Central memory CD4-positive, alpha-beta T cell (primary cell): ENCODE data around the gene AGAP2.
"Not testable (repeated sequence)": the region's sequence is repeated elsewhere in the genome, so short reads cannot be mapped to it uniquely, and the experiment has no call there.

Experiments
- DNase-seq: peaks from one replicate; pipeline ENCODE4 v3.0.0; 2022

The AGAP2 gene

DNA sequence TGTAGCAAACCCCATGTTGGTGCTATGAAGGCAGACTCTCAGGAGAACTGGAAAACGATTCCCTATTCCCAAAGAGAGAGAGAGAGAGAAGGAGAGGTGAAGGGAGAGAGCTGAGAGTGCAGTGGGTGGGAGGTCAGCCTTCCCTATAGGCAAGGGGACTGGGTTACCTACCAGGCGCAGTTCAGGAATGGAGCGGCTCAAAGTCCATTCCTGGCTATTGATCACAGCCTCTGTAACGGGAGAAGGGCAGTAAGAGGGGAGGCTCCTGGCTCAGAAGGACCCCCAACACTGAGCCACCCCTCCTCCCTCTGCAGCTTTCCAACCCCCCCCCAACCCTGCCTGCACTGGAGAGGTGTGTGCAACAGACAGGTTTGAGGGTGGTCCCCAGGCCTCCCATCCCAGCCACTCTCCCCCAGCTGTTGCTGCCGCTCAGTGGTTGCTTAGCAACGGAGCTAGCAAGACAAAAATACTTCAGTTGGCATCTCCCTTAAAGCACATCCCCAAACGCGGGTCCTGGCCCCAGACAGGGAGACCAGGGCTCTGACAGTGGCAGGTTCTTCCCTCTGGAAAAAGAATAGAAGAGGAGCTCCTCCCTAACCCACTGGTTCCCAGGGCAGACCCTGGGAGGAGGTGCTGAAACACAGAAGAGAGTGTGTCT is 3.2 kb downstream of the AGAP2 start:
- no peak for DNase-seq

DNA sequence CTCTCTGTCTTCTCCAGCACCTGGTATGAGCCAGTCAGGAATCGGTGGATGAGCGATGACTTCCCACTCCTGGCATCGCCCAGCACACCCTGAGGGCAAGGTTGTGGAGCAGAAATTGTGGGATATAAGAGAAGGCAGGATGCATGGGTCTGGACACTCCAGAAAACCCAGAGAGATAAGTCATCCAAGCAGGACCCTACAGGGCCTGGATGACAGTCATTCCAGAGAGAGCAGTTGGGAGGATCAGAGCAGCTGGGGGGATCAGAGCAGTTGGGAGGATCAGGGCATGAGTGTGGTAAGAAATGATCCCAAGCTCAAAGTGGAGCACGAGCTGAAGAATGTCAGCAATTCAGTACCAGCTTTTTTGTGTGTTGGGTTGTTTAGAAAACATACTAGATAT is 4.0 kb downstream of the AGAP2 start:
- DNase-seq, result no peak

DNA sequence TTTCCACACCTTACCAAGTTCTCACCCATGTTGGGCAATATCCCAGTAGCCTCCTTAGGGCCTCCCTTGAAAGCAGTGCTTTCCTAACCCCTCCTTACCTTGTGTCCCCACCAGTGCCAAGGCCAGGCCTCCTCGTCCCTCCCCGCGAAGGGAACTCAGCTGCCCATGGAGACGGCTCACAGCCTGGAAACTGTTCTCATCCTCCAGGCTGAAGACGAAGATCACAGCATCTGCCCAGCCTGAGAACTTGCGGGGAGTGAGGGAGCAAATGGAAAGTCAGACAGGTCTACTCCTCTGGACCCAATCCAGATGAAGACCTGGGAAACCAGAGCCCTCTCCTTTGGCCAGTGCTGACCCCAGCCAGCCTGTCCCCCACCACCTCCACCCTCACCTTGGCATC is 4.6 kb downstream of the AGAP2 start:
- no peak for DNase-seq

DNA sequence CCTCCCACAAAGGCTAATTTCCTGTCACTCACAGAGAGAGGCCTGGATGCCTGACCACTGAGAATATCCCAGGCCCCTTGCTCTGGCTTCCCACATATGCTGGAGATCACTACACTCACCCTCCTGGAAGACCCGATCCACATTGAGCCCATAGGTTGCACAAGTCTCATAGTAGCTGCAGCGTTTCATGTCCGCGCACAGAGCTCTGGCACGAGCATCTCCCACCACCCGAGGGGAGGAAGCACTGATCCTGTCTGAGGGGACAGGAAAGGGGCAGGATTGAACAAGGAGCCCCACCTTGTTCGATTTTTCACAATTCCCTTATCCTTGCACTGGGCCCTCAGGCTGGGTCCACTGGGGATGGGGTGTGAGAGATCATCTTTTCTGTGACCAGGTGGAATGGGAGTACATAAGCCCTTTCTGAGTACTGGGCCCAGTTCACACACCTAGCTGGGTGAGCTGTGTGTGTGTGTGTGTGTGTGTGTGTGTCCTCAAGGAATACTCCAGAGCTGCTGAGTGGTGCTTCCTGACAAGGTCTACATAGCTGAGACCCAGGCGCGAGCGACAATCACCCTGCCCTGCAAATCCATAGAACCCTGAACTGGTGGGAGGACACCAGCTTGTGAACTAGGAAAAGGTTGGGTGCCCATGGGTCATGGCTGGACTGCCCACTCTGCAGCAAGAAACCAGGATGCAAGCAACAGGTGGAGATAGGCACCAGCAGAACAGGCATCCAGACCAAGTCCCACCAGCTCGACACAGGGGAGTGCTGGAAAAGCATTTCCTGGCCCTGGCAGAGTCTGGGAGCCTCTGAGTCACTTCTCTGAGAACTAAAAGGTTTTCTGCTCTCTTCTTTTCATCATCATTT is 5.6 kb downstream of the AGAP2 start:
- DNase-seq, result no peak

DNA sequence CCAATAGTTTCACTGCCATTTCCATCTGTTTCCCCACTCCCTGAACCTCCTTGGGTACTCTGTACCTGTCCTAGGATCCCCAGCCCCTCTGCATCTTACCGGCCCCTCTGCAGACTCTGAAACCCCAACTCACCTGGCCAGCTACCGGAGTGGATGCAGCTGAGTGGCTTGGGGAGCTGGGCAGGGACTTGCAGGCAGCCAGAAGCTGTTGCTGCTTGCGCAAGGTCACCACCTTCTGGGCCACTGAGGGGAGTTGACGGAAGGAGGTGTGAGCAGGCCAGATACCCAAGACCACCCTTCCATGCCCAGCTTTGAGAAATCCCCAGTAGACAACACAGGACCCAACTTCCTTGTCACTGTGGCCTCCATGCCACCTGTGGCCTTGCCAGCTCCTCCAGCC is 6.3 kb downstream of the AGAP2 start:
- DNase-seq, result no peak

DNA sequence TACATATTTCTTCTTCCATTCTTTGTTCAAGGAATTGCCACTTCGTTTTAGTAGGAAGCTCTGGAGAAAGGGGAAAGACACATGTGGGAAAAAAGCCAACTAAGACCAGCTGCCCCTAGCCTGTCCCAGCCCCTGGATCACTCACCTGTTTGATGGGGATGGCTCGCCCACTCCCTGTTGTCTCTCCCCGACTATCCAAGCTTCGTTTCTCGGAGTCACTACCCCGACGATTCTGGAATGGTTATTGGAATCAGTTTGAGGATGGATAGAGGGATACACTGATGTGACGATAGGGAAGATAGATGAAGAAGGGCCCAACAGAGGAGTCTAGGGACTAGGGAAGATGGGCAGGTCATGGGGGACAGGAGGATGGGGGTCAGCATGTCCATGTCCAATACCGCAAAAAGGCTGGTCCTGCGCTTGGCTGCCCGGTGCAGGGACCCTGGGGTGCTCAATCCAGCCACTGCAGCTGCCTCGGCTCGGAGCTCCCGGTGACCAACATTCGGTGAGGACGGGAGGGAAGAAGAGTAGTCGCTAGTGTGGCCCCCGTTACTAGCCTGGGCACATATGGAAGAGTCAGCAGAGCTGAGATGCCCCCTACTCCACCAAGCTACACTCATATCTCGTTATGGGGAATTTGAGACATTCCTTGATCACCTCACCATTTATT is 7.0 kb downstream of the AGAP2 start:
- DNase-seq, result no peak

DNA sequence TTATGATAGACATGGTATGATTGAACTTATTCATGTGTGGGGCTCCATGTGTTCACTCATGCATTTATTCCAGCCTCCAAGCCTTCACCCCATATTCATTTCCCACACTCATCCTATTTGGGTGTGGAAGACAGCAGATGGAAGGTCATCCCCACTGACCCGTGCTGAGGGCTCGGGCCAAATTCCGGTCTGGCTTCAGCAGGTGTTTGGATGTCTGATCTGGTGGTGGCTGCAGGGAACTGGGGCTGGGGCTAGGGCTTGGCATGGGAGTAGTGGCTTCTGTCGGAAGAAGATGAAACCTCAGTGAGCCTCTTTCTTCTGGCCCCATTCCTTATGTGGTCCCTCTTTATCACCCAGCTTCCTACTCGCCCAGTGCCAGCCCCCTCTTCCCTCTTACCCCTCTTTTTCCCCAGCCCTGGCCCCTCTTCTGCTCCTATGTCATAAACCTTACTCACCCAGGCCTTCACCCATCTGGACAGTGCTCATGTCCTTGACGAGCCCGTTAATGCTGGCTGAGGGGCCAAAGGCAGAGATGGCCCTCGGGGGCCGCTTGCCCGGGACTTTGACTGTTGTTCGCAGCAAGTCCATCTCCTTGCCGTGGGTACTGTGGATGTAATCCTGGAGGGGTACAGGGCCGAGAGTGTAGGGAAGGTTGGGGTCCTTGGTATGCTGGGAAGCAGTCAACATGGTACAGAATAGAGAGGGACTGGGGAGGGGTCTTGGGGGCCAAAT is 8.0 kb downstream of the AGAP2 start:
- DNase-seq, result no peak

DNA sequence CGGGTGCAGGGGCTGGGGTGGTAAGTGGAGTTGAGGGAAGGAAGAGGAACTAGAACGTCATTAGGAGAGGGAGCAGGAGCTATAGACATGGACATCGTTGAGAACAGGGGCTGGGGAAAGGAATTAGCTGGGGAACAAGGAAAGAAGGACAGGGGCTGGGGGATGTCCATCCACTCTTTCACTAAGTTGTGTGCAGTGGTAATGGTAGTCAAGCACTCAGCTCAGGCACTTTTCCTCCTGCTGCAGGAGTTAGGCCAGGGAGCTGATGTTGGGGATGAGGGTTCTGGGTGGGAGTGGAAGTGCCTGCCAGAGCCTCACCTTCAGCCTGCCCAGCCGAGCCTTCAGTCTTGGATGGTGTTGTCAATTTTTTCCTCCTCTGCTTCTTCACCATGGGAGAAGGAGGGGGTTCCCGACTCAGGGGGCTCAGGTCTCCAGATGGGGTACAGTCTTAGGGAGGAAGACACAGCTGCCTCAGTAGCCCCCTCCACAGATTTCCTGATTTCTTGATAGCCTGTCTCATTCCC is 9.2 kb downstream of the AGAP2 start:
- no peak for DNase-seq

DNA sequence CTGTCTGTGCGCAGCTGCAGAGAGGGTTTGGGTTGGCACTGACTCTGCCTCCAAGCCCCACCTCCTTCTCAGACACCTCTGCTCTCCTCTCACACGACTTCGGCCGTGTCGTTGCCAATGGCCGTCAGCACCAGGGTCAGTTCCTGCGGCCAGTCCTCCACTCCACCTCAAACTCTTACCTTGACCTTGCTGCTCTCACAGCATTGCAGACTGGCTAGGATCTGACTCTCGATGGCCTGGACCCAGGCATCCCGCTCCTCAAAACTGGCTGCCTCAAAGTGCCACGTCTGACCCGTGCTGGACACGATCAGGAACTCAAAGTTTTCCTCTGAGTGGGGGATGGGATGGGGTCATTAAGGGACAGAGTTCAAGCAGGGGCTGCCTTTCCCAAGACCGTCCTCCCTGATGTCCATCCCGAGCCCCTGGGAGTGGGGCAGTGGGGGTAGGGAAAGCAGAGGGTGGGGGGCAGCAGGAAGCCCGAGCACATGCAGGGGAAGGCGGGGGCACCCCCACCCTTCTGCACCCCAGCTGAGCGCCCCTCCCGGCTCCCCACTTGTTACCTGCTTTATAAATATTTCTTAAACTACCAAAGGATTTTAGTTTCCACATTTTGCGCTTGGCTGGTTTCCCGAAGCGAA is 10.7 kb downstream of the AGAP2 start:
- DNase-seq, result no peak

DNA sequence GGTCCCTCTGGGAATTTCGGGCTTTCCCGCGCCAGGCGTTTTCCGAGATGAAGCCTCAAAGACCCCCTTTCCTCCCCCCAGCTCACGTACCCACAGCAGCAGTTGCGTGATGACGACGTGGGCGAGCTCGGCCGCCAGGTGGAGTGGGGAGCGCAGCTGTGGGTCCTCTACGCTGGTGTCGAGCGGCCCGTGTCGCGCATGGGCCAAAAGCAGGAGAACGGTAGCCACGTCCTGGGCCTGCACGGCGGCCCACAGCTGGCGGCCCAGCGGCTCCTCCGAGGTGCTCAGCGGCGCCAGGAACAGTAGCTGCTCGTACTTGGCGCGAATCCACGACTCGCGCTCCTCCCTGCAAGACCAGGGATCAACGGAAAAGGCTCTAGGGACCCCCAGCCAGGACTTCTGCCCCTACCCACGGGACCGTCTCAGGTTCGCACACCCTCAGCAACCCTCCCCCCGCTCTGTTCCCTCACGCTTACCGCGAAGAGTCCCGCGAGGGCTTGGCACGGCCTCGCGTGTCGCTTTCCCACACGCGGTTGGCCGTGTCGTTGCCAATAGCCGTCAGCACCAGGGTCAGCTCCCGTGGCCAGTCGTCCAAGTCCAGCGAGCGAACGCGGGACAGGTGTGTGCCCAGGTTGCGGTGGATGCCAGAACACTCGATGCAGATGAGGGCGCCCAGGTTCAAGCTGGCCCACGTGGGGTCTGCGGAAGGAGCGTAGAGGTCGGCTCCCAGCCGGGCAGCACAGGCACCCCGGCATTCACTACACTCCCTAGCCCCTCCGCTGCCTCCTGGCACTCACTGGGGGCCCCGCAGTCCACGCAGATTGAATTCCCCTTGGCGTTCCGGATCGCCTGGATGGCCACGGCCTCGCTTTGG is 11.4 kb downstream of the AGAP2 start:
- no peak for DNase-seq

DNA sequence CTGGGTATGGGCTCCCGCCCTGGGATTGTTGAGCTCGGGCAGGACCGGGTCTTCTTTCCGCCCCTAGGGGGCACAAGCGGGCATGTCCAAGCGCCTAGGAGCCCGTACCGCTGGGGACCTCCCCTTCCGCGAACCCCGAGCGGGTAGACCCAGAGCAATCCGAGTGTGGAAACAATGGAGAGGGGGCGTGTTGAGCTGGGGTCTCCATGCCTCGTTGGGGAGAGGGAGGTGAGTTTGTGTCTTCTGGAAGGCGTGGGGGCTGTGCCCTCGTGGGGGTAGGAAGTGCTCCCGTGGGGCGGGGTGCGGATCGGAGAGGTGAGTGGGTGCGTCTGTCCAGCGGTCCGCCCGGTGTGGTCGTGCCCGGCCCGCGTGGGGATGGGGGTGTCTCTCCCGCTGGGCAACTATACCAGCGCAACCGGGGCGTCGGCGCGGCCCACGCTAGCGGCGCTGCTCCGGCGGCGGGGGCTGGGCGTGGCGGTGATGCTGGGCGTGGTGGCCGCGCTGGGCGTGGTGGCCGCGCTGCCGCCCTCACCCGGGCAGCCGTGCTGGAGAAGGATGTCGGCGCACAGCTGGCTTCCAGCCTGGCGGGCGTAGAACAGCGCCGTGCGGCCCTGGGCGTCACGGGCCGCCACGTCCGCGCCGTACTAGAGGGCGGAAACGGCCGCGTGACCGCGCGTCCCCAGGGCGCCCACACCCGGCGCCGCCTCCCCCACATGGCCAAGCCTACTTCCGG is 12.2 kb downstream of the AGAP2 start:
- no peak for DNase-seq

DNA sequence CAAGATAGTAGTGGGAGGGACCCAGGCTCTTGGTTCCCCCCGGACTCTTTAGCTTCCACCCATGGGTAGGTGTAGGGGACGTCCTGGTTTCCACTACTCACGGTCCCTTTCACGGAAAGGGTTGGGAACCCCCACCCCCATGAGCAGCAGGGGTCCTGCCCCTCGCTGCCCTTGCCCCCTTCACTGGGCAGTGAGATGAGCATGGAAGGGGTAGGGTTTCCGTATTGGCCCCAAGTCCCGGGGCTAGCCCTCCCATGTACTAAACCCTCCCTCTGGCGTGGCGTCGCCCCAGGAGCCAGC is 12.7 kb downstream of the AGAP2 start:
- no peak for DNase-seq

DNA sequence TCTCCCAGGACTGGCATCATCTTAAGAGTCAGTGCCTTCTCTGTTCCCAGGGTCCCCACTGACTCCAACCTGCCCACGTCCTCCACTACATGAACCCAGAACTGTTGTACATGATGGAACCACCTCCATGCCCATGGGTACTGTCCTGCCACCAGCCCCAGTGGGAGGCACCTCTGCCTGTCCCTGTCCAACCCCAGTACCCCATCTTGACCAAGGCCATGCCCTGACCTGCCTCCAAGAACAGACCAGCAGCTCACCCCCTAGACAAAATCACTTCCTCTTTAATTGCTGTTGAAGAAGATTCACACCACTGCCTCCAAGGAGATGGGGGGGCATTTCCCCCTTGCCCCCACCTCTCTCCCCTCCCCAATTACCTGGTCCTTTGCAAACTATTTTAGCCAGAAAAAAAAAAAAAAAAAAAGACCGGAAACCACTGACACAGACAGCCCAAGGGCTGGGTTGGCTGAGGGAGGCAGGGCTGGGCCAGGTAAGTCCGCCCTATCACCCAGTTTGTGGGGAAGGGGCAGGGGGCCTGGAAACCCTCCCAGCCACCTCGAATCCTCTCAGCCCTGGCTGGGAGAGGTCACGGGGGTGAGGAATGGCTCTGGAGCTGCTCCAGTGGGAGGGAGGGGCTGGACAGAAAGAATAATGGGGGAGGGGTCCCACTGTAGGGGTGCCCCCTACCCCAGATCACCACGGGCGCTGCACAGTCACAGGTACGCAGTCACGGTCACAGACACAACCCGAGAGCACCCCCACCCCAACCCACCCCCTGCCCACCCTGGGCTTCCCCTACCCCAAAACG is 13.4 kb downstream of the AGAP2 start:
- no peak for DNase-seq

DNA sequence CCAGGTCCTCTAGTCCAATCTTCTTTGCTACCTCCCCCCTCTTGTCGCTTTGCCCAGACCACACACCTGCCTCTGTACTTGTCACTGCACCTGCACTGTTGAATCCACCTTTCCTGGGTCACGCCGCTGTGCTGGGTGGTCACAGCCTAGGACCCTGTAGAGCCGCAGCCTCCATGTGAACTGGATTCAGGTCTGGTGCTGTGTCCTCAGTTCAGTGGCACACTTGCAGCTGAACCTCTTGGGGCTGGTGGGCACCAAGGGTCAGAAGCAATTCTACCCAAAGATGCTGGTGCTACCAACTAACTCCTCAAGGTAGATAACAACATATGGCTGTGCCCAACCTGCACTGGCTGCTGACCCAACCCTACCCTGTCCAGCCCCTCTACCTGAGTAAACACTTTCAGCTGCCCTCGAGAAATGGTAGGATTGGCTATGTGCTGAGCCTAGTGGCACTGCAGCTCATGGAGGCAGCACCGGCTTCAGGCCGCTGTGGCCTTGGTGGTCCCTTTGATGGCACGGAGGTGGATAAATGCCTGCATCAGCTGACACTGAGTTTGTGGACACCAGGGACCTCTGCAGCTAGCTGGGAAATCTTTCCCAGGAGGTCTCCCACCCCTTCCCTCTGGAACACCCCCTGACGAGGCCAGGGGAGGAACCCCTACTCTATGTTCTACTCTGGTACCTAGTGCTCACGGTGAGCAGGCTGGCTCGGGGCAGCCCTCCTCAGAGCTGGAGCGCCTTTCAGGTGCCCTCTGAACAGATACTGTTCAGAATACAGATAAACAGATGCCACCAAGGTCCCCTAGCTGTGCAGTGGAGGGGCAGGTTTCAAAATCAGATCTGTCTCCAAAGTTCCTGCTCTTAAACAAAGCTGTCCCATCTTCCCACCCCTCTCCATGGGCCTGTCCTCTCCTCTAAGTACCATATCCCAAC is 14.3 kb downstream of the AGAP2 start:
- DNase-seq, result no peak

DNA sequence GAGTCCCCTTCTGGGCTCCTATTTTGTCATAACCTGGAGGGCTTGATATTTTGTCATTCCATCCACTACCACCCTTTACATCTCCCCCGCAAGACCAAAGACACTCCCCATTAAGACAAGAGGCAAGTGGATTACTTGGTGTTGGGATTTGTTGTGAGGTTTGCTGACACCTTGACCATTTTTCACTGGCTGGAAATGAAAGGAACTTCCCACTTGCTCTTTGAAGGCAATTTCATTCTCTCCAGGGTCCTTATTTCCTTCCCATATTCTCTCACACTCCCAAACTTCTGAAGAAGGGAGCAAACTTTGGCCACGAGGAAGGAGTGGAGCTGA is 14.9 kb downstream of the AGAP2 start:
- DNase-seq, result no peak

DNA sequence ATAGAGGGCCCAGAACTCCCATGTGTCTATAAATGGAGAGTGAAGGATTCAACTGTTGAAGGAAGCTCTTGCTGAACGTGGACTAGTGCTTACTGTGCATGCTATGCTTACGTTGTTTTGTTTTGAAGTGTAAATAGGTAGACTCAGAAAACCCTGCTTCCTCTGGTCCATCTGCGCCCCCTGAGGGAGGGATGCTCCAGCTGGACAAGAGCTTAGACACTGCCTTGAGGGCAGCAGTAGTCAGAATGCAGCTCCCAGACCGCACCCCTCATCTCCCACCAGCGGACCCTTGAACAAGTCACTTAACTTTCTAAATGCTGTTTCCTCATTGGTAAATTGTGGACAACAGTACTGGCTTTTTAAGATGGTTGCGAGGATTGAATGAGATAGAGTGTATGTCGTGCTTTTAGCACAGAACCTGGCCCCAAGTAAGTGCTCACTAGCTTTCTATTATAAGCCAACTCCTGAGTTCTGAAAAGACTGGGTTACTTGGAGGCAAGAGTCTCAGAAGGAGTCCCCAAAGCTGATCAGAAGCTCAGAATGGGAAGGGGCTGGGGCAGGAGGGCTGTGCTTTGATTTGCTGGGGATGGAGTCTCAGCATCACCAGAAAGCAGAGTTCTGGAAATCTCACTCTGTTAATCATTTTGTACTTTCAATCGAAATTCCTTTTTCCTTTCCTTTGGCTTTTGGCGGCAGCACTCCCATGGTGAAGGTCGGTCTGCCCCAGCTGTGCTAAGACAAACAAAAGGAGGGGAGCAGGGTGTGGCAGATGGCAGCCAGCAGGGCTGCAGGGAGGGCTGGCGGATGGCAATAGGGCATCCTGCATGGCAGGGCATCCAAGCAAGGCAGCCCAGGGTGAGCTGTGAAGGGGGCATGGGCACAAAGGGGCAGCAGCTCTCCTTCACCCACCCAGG is 15.6 kb downstream of the AGAP2 start:
- no peak for DNase-seq

DNA sequence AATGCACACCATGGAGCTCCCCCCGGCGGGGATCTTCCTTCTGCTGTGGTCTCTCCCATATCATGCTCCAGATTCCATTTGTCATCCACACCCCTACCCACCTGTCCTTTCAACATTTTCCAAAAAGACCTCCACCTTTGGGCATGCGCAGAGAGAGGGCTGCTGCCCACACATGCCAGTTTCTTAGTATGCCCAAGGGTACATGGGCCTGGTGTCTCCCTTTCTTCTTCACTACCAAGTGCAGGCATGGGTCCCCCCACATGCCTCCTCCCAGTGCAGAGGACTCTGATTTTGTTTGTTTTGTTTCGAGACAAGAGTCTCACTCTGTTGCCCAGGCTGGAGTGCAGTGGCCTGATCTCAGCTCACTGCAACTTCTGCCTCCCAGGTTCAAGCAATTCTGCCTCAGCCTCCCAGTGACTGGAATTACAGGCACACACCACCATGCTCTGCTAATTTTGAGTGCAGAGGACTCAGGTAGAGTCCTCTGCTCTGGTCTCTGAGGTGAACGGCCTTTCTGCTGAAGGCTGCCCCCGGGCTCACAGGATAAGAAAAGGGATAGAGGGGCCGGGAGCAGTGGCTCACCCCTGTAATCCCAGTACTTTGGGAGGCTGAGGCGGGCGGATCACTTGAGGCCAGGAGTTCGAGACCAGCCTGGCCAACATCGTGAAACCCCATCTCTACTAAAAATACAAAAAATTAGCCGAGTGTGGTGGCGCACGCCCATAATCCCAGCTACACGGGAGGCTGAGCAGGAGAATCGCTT is 16.5 kb downstream of the AGAP2 start:
- DNase-seq, result not testable (repeated sequence)
